Neural crest cell (in vitro differentiated cells): ENCODE data around the gene THOC1. TPM values are rescaled to one million over a fixed set of nuclear protein-coding genes. Genes with fewer than 3 reads are reported as not detected.

Experiments used
- DNase-seq: peaks from one replicate; pipeline ENCODE4 v3.0.0; 2021; ENCODE audit warnings: low read depth, mixed read lengths, low spot score
- H3K27ac Mint-ChIP-seq: one replicate; pipeline ENCODE4 v1.8.0; 2021; ENCODE audit warnings: mild to moderate bottlenecking, mixed read lengths; ENCODE audit not compliant: unreplicated experiment
- H3K27me3 Mint-ChIP-seq: 2 replicates; pipeline ENCODE4 v1.8.0; 2021; ENCODE audit warnings: low read depth, mild to moderate bottlenecking, mixed read lengths
- H3K36me3 Mint-ChIP-seq: 2 replicates; pipeline ENCODE4 v1.8.0; 2021; ENCODE audit warnings: low read depth, mild to moderate bottlenecking, mixed read lengths
- H3K4me1 Mint-ChIP-seq: 2 replicates; pipeline ENCODE4 v1.8.0; 2021; ENCODE audit warnings: mixed read lengths
- H3K4me3 Mint-ChIP-seq: one replicate; pipeline ENCODE4 v1.8.0; 2021; ENCODE audit warnings: mild to moderate bottlenecking, mixed read lengths
- H3K9me3 Mint-ChIP-seq: 2 replicates; pipeline ENCODE4 v1.8.0; 2021; ENCODE audit warnings: mixed read lengths
- CTCF ChIP-seq: fragments of 200-600 bp; sonication (generic); conservative IDR thresholded peaks from 2 replicates; pipeline ENCODE4 v1.5.0; 2021; ENCODE audit warnings: antibody characterized with exemption, mild to moderate bottlenecking
- total RNA-seq: library from RNA; stranded (reverse); gene quantifications from 2 replicates; pipeline ENCODE4 v1.2.1, GENCODE V29; 2021

THOC1 gene
- total RNA-seq, 1 donor from 2014 or later, result 77.5 TPM

DNA sequence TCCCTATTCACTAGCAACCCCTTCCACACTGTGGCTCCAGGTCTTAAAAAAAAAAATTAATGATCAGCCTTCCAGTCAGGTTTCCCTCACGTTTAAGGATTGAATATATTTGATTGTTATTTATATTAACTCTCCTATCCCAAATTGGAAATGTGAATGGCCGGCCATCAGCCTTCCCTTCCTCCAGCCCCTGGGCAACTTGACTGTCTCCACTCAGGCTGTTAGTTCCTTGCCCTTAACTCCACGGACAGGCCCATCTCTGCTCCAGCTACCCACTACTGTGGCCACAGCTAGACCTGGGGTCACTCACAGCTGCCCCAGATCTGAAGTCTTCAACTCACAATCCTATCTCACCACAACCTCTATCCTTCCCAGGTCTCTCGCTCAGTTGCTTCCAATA is 39.9 kb downstream of the THOC1 start:
- no peaks in the 10 kb centered on the region for H3K4me1 Mint-ChIP-seq
- H3K27me3 Mint-ChIP-seq, result no peaks in the 10 kb centered on the region
- peaks cover 27% of the 10 kb centered on the region for H3K36me3 Mint-ChIP-seq
- H3K27ac Mint-ChIP-seq, result peak overlapping the region; percentile 88
- no peak for TF ChIP-seq CTCF
- peaks cover 4% of the 10 kb centered on the region for H3K9me3 Mint-ChIP-seq
- no peak overlapping the region for H3K4me3 Mint-ChIP-seq
- no peak for DNase-seq

DNA sequence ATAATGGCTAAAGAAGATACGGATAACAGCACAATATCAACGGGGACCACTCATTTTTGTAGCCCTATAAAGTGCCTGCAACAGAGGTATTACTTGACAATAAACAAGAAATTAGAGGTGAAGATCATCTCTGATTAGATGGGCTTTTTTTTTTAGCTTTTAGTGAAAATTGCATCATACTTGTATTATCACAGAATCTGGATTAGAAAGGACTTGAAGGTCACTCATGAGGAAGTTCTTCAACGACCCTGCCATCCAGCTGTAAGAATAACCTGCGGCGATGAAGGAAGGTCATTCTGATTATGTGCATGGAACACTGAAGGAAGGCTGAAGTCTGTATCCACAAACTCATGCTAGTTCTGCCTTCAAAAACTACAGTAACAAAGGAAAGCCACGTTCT is 40.5 kb downstream of the THOC1 start:
- Mint-ChIP-seq H3K4me3 (no peak overlapping the region), H3K27me3 (no peaks in the 10 kb centered on the region), H3K27ac (no peak overlapping the region), H3K4me1 (no peaks in the 10 kb centered on the region), H3K36me3 (peaks cover 30% of the 10 kb centered on the region), H3K9me3 (peaks cover 4% of the 10 kb centered on the region)
- DNase-seq, result no peak
- no peak for TF ChIP-seq CTCF

GRCh38 chr18:225745-226144 is 42.1 kb downstream of the THOC1 start:
- no peak for DNase-seq
- Mint-ChIP-seq H3K4me3 (no peak overlapping the region), H3K27me3 (no peaks in the 10 kb centered on the region), H3K36me3 (peaks cover 34% of the 10 kb centered on the region), H3K9me3 (peaks cover 4% of the 10 kb centered on the region), H3K27ac (no peak overlapping the region), H3K4me1 (no peaks in the 10 kb centered on the region)
- no peak for TF ChIP-seq CTCF

DNA sequence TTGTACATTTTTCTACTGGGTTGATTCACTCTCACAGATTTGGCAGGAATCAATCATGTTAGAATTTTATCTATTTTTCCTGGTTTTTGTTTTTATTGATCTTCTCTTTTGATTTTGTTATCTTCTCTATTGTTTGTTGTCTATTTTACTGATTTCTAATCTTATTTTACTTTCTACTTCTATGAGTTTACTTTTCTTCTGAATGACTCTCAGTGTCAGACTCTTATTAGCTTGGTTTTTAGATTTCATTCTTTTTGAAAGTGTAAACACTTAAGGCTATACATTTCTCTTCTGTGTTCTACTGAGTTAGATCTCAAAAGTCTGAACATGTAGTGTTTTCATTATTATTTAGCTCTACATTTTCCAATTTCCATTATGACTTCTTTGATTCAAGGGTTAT is 47.1 kb downstream of the THOC1 start:
- no peak overlapping the region for H3K27ac Mint-ChIP-seq
- peaks cover 39% of the 10 kb centered on the region for H3K36me3 Mint-ChIP-seq
- H3K4me1 Mint-ChIP-seq, result no peaks in the 10 kb centered on the region
- no peaks in the 10 kb centered on the region for H3K9me3 Mint-ChIP-seq
- no peak overlapping the region for H3K4me3 Mint-ChIP-seq
- no peaks in the 10 kb centered on the region for H3K27me3 Mint-ChIP-seq
- no peak for DNase-seq
- TF ChIP-seq CTCF, result no peak

- Mint-ChIP-seq H3K27ac (no peak overlapping the region), H3K9me3 (no peaks in the 10 kb centered on the region), H3K27me3 (no peaks in the 10 kb centered on the region), H3K36me3 (peaks cover 36% of the 10 kb centered on the region), H3K4me1 (no peaks in the 10 kb centered on the region), H3K4me3 (no peak overlapping the region)
- TF ChIP-seq CTCF, result no peak
- DNase-seq, result no peak
Observed at GRCh38 chr18:217532-218336, 50.1 kb downstream of the THOC1 start.
